ENCODE measurements around the gene FAM234B. TPM values are rescaled to one million over a fixed set of nuclear protein-coding genes. Genes with fewer than 3 reads are reported as not detected.
A peak's percentile ranks its signal among the peaks of the same experiment; 100 is the strongest.

FAM234B gene
- total RNA-seq, 2 experiments from 2014 or later, result 6.9 to 8.4 TPM

DNA sequence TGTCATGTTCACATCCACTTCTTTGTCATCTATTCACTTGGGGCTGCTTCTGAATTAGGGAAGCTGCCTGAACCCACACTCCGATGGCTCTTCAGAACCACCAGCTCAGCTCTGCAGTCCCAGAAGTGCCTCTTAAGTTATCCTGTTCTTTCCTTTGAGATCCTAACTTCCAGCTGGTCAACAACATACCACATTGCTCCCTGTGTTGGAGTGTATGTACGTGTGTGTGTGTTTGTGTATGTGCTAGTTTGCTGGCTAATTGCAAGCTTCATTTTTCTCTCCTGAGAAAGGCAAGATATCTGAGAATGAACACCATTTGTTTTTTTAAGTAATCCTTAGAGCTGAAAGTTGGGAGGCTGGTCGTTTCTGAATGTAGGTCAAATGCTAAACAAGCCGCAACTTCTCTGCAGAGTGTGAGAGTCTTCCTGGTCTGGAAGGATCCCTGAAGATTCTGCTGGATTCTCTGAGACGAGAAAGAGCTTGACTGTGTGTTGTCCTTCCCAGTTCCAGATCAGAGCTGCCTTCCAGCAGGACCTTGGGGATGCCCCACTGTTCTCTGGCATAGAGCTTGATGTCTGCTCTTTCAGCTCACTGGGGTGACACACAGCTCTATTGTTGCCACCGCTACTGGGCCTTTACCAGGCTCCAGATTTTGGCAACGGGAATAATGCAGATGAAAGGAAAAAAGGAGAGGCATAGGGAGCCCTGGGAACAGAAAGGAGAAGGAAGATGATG is 58.4 kb downstream of the FAM234B start:
- Mint-ChIP-seq H3K9me3 (no peaks in the 10 kb centered on the region), H3K4me3 (no peak overlapping the region), H3K4me1 (peaks cover 43% of the 10 kb centered on the region), H3K27ac (peak overlapping the region; percentile 77), H3K36me3 (no peaks in the 10 kb centered on the region), H3K27me3 (no peaks in the 10 kb centered on the region)
- DNase-seq, result no peak

DNA sequence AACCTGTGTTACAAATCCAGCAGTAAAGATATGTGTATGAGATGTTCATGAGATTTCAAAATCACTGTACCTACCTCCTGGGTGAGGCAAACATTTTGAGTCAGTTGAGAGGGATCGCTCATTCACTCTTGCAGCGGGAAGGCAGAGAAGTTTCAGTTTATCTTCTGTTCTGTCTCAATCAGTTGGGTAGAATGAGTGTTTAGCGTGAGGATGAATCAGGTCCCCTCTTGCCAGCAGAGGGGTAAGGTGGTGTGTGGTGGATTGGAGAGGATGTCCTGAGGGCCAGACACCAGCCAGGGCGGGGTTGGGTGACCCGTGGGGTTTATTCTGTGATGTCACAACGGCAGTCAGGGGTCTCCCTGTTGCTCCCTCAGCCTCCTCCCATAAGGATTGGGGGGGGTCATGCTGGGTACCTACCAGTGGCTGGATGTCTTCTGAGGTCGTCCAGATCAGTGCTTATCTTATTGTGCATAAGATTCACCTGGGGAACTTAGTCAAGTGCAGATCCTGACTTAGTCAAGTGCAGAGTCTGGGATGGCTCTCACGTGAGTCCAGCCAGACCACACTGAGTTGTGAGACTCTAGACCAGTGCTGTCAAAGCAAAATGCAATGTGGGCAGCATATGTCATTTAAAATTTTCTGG is 59.3 kb downstream of the FAM234B start, which contains the start of gene GSG1:
GSG1 (minus strand) TSS at position 277 of the 643 bp plus-strand sequence; CDS start at position 122, 155 bp downstream.
- Mint-ChIP-seq H3K36me3 (no peaks in the 10 kb centered on the region), H3K9me3 (no peaks in the 10 kb centered on the region)

DNA sequence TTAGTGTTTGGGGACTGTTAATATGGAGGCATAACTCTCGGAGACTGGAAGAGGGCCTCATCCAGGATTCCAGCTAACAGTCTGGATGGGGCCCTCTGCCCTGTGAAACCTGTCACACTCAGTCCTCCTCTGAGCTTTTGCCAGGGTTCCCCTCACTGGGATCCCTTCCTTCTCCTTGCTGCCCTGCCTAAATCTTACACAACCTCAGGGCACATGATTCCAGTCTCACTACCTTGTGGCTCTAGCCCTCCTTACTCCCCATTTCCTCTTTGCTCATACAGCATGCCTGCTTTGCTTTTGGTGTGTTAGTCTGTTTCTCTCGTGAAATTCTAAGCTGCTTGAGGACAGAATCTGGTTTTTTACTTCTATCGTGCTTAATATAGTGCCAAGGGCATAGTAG is 60.2 kb downstream of the FAM234B start:
- Mint-ChIP-seq H3K27me3 (peaks cover 3% of the 10 kb centered on the region), H3K4me1 (peaks cover 26% of the 10 kb centered on the region), H3K36me3 (no peaks in the 10 kb centered on the region), H3K9me3 (peaks cover 1% of the 10 kb centered on the region), H3K4me3 (no peak overlapping the region), H3K27ac (no peak overlapping the region)
- no peak for DNase-seq

More for the DNA sequence above, 59.3 kb downstream of the FAM234B start, which contains the start of gene GSG1:
- H3K27me3 Mint-ChIP-seq, result peaks cover under 1% of the 10 kb centered on the region
- H3K4me3 Mint-ChIP-seq, result no peak within 1 kb of the TSS
- DNase-seq, result no peak
- peaks cover 35% of the 10 kb centered on the region for H3K4me1 Mint-ChIP-seq
- no peak within 1 kb of the TSS for H3K27ac Mint-ChIP-seq

DNA sequence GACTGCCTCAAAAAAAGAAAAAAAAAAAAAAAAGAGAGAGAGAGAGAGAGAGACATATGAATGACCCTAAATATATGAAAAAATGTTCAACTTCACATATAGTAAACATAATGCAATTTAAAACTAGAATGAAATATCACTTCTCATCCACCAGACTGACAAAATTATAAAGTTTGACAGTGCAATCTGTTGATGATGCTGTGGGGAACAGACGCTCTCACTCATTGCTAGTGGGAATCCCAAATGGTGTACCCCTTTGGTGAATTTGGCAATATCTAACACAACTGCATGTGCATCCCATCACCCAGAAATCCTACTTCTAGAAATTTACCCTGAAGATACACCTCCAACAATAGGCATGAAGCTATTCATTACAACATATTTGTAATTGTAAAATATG is 61.6 kb downstream of the FAM234B start:
- DNase-seq, result no peak
- Mint-ChIP-seq H3K4me3 (no peak overlapping the region), H3K4me1 (peaks cover 14% of the 10 kb centered on the region), H3K27ac (no peak overlapping the region), H3K27me3 (peaks cover 3% of the 10 kb centered on the region), H3K9me3 (peaks cover 1% of the 10 kb centered on the region), H3K36me3 (no peaks in the 10 kb centered on the region)

DNA sequence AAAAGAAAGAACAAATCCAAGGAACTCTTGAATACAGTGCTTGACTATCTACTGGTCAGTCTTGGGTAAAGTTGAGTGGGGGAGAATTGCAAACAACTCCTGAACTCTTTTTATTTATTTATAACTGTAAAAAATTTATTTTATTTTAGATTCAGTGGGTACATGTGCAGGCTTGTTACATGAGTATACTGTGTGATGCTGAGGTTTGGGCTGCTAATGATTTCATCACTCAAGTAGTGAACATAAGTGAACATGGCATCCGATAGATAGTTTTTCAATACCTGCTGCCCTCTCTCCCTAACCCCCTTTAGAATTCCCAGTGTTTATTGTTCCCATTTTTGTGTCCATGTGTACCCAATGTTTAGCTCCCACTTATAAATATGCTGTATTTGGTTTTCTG is 62.5 kb downstream of the FAM234B start:
- Mint-ChIP-seq H3K36me3 (no peaks in the 10 kb centered on the region), H3K9me3 (peaks cover 1% of the 10 kb centered on the region), H3K4me1 (peaks cover 12% of the 10 kb centered on the region), H3K27ac (no peak overlapping the region), H3K4me3 (no peak overlapping the region), H3K27me3 (peaks cover 3% of the 10 kb centered on the region)
- no peak for DNase-seq

DNA sequence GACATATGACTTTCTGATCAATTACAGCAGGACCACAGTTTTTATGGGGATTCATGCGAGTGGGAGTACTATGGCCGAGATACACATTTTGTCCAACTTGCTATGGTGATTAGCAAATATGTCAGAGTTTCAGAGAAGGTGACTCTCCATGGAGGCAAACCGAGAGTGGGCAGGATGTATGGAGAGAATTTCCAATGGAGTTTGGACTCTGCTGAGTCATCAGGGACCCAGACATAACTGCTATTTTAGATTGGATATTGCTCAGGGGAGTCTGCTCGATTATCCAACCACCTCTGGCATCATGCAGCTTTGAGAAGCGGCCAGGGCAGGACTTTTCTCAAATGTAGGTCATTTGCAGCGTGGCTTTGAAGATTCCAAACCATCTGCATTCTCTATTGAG is 68.8 kb downstream of the FAM234B start:
- Mint-ChIP-seq H3K4me3 (no peak overlapping the region), H3K4me1 (no peaks in the 10 kb centered on the region), H3K9me3 (peaks cover 1% of the 10 kb centered on the region), H3K36me3 (no peaks in the 10 kb centered on the region), H3K27me3 (peaks cover 3% of the 10 kb centered on the region), H3K27ac (no peak overlapping the region)
- no peak for DNase-seq

DNA sequence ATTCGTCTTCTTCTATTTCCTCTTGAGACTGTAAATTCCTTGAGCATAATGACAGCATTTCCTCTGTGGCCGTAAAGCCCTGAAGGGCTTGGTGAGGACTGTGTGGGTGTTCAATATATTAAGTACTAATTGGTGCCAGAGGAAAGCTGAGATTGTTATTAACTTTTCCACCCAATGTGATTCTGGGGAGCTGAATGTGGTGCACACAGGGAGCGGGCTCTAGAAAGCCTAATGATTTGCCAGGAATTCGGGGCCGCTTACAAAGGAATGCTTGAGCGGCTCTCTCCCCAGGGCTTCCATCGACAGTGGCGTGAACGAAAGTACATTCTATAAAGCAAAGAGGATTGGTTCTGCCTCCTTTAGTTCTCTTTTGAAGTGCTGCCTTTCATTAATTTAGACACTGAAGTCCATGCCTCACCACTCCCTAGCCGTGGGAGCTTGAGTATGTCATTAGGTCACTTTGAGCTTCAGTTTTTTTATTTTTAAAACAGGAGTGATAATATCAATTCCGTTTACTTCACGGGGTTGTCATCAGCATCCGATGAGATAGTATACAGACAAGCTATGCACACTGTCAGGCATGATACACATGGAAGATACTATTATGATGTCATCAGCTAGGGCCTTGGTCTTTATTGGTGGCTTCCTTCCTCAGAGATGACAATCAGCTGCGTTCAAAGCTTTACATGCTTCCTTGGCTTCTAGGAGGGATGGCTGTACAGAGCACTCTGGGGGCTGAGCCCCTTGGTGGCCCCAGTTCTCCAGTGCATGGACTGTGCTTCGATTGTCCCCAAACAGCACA is 70.3 kb downstream of the FAM234B start:
- Mint-ChIP-seq H3K36me3 (no peaks in the 10 kb centered on the region), H3K9me3 (no peaks in the 10 kb centered on the region), H3K27me3 (no peaks in the 10 kb centered on the region), H3K4me1 (no peaks in the 10 kb centered on the region), H3K27ac (no peak overlapping the region), H3K4me3 (no peak overlapping the region)
- DNase-seq, result no peak

DNA sequence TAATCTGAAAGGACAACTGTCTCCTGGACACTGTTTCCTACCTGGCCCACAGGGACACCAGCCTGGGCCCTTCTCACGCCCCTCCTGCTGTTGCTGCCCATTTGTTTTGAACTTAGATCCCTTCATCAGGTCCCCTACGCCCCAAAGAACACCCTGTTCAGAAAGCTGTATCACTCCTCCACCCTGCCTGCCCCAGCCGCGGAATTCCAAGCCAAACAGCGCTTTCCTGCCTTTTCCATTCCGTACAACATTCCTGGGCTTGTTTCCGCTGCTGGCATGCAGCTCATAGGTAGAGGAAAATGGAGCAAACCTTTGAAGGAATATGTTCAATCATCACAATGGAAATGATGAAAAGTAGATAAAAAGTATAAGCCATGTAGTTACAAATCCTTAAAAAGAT is 72.1 kb downstream of the FAM234B start:
- Mint-ChIP-seq H3K4me1 (no peaks in the 10 kb centered on the region), H3K27ac (no peak overlapping the region)

DNA sequence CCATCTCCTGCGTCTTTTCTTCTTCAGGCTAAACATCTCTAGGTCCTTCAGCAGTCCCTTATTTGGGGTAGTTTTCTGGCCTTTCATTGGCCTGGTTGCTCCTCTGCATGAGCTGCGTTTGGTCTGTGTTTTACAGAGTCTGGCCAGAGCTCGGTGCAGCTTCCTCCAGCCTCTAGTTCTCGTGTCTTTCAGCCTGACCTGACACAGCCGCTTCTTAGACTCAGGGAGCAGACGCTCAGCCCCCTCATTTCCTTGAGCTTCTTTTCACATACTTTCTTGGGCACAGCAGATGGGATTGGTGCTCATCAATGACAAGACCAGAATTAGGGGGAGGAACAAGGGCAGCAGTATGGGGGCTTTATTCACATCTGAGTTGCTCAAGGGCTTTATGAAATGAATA is 72.8 kb downstream of the FAM234B start:
- Mint-ChIP-seq H3K27me3 (no peaks in the 10 kb centered on the region), H3K27ac (no peak overlapping the region), H3K4me3 (no peak overlapping the region), H3K4me1 (no peaks in the 10 kb centered on the region), H3K36me3 (no peaks in the 10 kb centered on the region), H3K9me3 (no peaks in the 10 kb centered on the region)
- no peak for DNase-seq

More for the DNA sequence above, 72.1 kb downstream of the FAM234B start:
- no peaks in the 10 kb centered on the region for H3K9me3 Mint-ChIP-seq
- H3K27me3 Mint-ChIP-seq, result no peaks in the 10 kb centered on the region
- no peak overlapping the region for H3K4me3 Mint-ChIP-seq
- no peak for DNase-seq
- H3K36me3 Mint-ChIP-seq, result no peaks in the 10 kb centered on the region

DNA sequence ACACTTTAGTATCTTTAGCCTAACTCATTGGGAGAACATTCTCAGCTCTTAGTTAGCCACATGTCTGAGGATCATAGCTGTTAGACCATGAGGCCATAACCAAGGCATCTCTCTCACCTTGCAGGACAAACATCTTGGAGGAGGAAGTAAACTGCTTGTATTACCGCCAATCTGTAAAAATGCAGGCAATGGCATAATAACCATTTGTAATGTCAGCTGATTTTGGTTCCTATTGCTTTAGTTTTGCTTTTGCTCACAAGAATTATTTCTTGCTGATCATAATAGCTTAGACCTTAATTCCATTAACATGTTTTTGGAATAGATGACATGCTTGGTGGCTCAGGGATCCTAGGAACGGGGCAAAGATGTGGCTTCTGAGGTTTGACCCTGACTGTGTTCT is 75.6 kb downstream of the FAM234B start:
- Mint-ChIP-seq H3K27ac (no peak overlapping the region), H3K36me3 (no peaks in the 10 kb centered on the region)

DNA sequence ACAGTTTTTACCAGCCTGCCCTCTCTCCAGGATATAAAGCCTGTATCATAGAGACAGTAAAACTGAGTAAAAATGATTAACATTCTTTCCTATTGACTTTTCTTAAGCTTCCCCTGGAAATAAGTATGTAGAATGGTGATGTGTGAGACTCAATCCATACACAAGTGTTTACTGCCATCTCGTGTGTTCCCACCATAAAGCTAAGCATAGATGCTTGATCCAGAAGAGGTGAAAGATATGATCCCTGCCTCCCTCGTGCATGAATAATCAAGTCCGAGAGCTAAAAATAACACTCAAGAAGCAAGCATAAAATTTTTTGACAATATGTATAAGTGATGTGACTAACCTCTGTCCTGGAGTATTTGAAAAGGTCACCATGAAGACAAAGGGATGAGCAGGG is 76.2 kb downstream of the FAM234B start:
- Mint-ChIP-seq H3K27ac (no peak overlapping the region), H3K36me3 (no peaks in the 10 kb centered on the region), H3K4me3 (no peak overlapping the region), H3K27me3 (no peaks in the 10 kb centered on the region), H3K4me1 (no peaks in the 10 kb centered on the region), H3K9me3 (no peaks in the 10 kb centered on the region)
- no peak for DNase-seq

More for the DNA sequence above, 75.6 kb downstream of the FAM234B start:
- no peak for DNase-seq
- Mint-ChIP-seq H3K4me1 (no peaks in the 10 kb centered on the region), H3K27me3 (no peaks in the 10 kb centered on the region), H3K9me3 (no peaks in the 10 kb centered on the region), H3K4me3 (no peak overlapping the region)

DNA sequence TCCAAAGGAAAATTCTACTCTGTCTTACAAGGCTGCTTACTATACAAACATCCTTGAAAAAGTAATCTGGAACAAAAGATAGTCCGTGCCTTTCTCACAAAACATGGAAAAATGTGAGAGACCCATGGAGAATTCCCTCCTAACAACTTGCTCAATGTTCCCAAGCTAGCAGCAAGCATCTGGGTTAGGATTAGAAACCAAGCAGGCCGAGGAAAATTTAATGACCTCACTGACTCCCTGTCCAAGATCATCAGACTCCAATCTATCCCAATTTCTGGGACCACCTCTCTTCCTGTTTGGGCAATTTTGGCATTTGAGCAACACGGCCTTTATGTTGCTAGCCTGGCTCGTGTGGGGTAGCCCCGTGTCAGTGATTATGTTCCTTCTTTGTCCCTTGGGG is 77.4 kb downstream of the FAM234B start:
- no peak overlapping the region for H3K27ac Mint-ChIP-seq
- no peaks in the 10 kb centered on the region for H3K36me3 Mint-ChIP-seq
- H3K9me3 Mint-ChIP-seq, result no peaks in the 10 kb centered on the region
- H3K27me3 Mint-ChIP-seq, result no peaks in the 10 kb centered on the region
- H3K4me3 Mint-ChIP-seq, result no peak overlapping the region
- H3K4me1 Mint-ChIP-seq, result no peaks in the 10 kb centered on the region
- no peak for DNase-seq

DNA sequence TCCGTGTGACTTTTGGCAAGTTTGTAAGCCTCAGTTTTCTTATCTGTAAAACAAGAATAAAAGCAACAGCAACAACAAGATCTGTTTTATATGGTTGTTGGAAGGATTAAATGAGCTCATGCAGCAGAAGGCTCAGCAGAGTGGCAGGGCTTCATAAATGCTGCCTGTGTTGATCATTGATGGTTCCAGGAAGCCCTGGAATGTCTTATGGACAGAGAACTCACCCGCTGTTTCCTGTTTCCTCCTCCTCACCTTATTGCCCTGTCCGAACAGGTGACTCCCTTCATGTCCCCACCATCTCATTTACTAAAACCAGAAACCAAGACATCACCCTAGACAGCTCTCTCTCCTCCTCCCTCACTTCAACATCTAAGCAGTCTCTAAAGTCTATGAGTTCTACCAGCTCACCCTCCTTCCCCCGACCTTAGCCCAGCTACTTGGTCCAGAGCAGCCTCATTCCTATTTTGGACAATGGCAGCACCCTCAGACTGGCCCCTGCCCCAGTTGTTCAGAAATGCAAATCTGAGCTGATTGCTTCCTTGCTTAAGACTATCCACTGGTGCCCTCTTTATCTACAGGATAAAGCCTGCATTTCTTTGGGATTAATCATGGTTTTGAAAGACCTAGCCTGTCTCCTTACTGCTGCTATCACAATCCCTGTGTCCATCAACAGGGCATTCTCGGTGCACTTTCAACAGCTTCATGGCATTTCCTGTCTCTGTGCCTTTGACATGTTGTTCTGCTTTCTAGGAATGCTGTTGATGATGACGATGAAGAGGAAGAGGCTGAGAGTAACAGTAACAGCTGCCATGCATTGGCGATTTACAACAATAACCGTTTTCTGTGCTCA is 80.7 kb downstream of the FAM234B start:
- no peak overlapping the region for H3K4me3 Mint-ChIP-seq
- H3K4me1 Mint-ChIP-seq, result no peaks in the 10 kb centered on the region
- H3K27me3 Mint-ChIP-seq, result no peaks in the 10 kb centered on the region
- no peak overlapping the region for H3K27ac Mint-ChIP-seq
- DNase-seq, result no peak
- no peaks in the 10 kb centered on the region for H3K9me3 Mint-ChIP-seq
- H3K36me3 Mint-ChIP-seq, result no peaks in the 10 kb centered on the region

DNA sequence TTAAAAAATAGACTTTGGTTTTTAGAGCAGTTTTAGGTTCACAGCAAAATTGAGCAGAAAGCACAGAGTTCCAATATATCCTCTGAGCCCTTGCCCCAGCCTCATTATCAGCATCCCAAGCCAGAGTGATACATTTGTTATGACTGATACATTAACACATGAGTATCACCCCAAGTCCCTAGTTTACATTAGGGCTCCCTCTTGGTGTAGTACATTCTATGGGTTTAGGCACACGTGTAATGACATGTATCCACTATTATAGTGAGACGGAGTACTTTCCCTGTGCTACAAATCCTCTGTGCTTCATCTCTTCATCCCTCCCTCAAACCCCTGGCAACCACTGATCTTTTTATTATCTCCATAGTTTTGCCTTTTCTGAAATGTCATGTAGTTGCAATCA is 81.8 kb downstream of the FAM234B start:
- Mint-ChIP-seq H3K27me3 (no peaks in the 10 kb centered on the region), H3K27ac (no peak overlapping the region), H3K9me3 (no peaks in the 10 kb centered on the region), H3K4me1 (no peaks in the 10 kb centered on the region), H3K4me3 (no peak overlapping the region), H3K36me3 (no peaks in the 10 kb centered on the region)
- DNase-seq, result no peak
